OCI-LY3 (cell line): Measurements from ENCODE around the gene ITSN2.

Experiments
- EZH2phosphoT487 ChIP-seq: fragments of 200-600 bp; shearing (Covaris generic); IDR thresholded peaks from 2 replicates; pipeline ENCODE4 v1.6.1; 2018; ENCODE audit warnings: antibody characterized with exemption, mixed run types, low read depth
- TF ChIP-seq, protein P1 (sequence below): fragments of 200-600, 300-600 bp; sonication (generic); IDR thresholded peaks from 2 replicates; pipeline ENCODE4 v1.5.1; 2014; ENCODE audit warnings: antibody characterized with exemption, low read length, low read depth

DNA sequence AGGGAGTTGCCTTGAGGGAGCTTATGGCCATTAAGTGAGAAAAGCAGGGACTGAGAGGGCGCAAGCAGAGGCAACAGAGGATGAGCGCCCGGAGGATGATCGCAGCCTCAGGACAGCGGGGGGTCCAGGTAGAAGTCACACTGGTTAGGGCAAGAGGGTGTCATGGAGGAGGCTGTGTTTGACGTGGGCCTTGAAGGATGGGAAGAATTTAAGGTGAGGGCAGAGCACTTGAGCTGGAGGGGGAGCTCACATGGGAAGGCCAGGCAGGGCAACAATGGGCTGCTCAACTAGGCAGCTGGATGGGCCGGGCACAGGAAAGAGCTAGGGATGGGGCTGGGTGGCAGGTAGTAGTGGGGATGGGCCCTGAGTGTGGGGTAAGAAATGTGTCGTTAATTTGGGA, 153.6 kb downstream of the ITSN2 start:
- no peak for TF ChIP-seq EZH2phosphoT487
- TF ChIP-seq, protein P1, sequence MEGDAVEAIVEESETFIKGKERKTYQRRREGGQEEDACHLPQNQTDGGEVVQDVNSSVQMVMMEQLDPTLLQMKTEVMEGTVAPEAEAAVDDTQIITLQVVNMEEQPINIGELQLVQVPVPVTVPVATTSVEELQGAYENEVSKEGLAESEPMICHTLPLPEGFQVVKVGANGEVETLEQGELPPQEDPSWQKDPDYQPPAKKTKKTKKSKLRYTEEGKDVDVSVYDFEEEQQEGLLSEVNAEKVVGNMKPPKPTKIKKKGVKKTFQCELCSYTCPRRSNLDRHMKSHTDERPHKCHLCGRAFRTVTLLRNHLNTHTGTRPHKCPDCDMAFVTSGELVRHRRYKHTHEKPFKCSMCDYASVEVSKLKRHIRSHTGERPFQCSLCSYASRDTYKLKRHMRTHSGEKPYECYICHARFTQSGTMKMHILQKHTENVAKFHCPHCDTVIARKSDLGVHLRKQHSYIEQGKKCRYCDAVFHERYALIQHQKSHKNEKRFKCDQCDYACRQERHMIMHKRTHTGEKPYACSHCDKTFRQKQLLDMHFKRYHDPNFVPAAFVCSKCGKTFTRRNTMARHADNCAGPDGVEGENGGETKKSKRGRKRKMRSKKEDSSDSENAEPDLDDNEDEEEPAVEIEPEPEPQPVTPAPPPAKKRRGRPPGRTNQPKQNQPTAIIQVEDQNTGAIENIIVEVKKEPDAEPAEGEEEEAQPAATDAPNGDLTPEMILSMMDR: no peak
